HepG2 (cell line): ENCODE data around the gene SMYD5. TPM values are rescaled to one million over a fixed set of nuclear protein-coding genes. Genes with fewer than 3 reads are reported as not detected.

Source experiments
- ATAC-seq: fragments of 200-7000 bp; cut with Tn5 transposase; 3 replicates; pipeline ENCODE4 v1.9.1; 2020; ENCODE audit warnings: mild to moderate bottlenecking, moderate library complexity
- BruUV-seq: library from RNA; stranded (reverse); fragments of 400-500 nt; replicated peaks from 2 replicates; lab custom pipeline; 2021; lab: Mats Ljungman, UMichigan
- CTCF ChIA-PET: fragments of 300-600 bp; formaldehyde crosslinking; extraction: SDS; loops from one replicate; lab custom pipeline; 2021; ENCODE audit warnings: low total read pairs, inconsistent platforms, low intra/inter-chr PET ratio; lab: Yijun Ruan, JAX
- POLR2A ChIA-PET: fragments of 350-600 bp; sonication (Branson Sonifier 250); formaldehyde crosslinking; loops from one replicate; lab custom pipeline; 2020; ENCODE audit warnings: antibody characterized with exemption, inconsistent platforms; lab: Yijun Ruan, JAX
- DNase-seq: peaks from one replicate; pipeline ENCODE4 v3.0.0-alpha.2; 2015; ENCODE audit warnings: low spot score
- FAIRE-seq: peaks from 3 replicates; lab custom pipeline; 2011; peaks lifted over from hg19 to GRCh38; lab: Jason Lieb, UNC
- H2AFZ ChIP-seq: one replicate; pipeline ENCODE4 v1.6.1; 2011; ENCODE audit warnings: low read length, inconsistent platforms
- H3K27ac ChIP-seq: fragments of 300-600 bp; 3 replicates; pipeline ENCODE4 v1.8.0; 2011; ENCODE audit warnings: mixed run types, mild to moderate bottlenecking, mixed read lengths, low read length, inconsistent platforms; ENCODE audit not compliant: insufficient read depth; ENCODE audit errors: extremely low read length
- H3K27me3 ChIP-seq, 2 experiments: fragments of 200-600 bp in 1 of 2; 2 replicates in 1 of 2; 3 replicates in 1 of 2; pipeline versions ENCODE4 v1.6.0 to v1.8.0; 2011; ENCODE audit warnings: low read length in 2 of 2, mild to moderate bottlenecking in 2 of 2, moderate library complexity in 2 of 2, inconsistent platforms in 1 of 2; ENCODE audit not compliant: insufficient read depth in 2 of 2, control insufficient read depth in 1 of 2
- H3K36me3 ChIP-seq, 2 experiments: fragments of 200-600 bp in 1 of 2; replicated peaks in 1 of 2; 2 replicates in 1 of 2; 3 replicates in 1 of 2; pipeline versions ENCODE4 v1.5.1 to v1.8.0; 2011; ENCODE audit warnings: low read length in 2 of 2, inconsistent platforms in 1 of 2; ENCODE audit not compliant: insufficient read depth in 2 of 2, control insufficient read depth in 1 of 2
- H3K4me1 ChIP-seq: 2 replicates; pipeline ENCODE4 v1.5.1; 2012; ENCODE audit warnings: low read length, inconsistent platforms; ENCODE audit not compliant: insufficient read depth
- H3K4me2 ChIP-seq: 2 replicates; pipeline ENCODE4 v1.6.0; 2011; ENCODE audit warnings: low read depth, low read length, inconsistent platforms
- H3K4me3 ChIP-seq, 3 experiments: fragments of 200-600 bp in 1 of 3; sonication (generic), shearing (Covaris generic) in 1 of 3; replicated peaks in 1 of 3; 2 replicates each; pipeline ENCODE4 v1.5.1; 2011 to 2016; ENCODE audit warnings: low read length in 3 of 3, inconsistent platforms in 2 of 3, low read depth in 2 of 3, mild to moderate bottlenecking in 2 of 3, control low read depth in 1 of 3, mixed read lengths in 1 of 3; ENCODE audit not compliant: insufficient read depth in 1 of 3
- H3K79me2 ChIP-seq: one replicate; pipeline ENCODE4 v1.6.1; 2011; ENCODE audit warnings: low read length, inconsistent platforms; ENCODE audit not compliant: insufficient read depth
- H3K9ac ChIP-seq: 2 replicates; pipeline ENCODE4 v1.6.0; 2011; ENCODE audit warnings: mild to moderate bottlenecking, low read depth, low read length, inconsistent platforms; ENCODE audit not compliant: insufficient read depth
- H3K9me3 ChIP-seq: 2 replicates; pipeline ENCODE4 v1.5.1; 2012; ENCODE audit warnings: mild to moderate bottlenecking, low read length
- H4K20me1 ChIP-seq: 2 replicates; pipeline ENCODE4 v1.6.0; 2011; ENCODE audit warnings: inconsistent platforms, mild to moderate bottlenecking, low read length, moderate library complexity; ENCODE audit not compliant: insufficient read depth
- CHD2 ChIP-seq: IDR thresholded peaks from 2 replicates; pipeline ENCODE4 v1.6.1; 2011; ENCODE audit warnings: low read depth, low read length, improper control_type of control experiment
- HMG20A ChIP-seq: IDR thresholded peaks from 2 replicates; pipeline ENCODE4 v1.6.1; 2016; ENCODE audit warnings: borderline replicate concordance
- ISX ChIP-seq: sonication (generic); formaldehyde crosslinking; conservative IDR thresholded peaks from 2 replicates; pipeline ENCODE4 v1.5.0; 2020; ENCODE audit warnings: missing genetic modification reagents
- KDM3A ChIP-seq: IDR thresholded peaks from 2 replicates; pipeline ENCODE4 v1.6.1; 2018; ENCODE audit warnings: low read depth, missing compliant biosample characterization
- NCOA2 ChIP-seq: sonication (generic); formaldehyde crosslinking; IDR thresholded peaks from 2 replicates; pipeline ENCODE4 v1.8.0; 2022; ENCODE audit warnings: inconsistent platforms
- NKX3-1 ChIP-seq: sonication (generic); formaldehyde crosslinking; IDR thresholded peaks from 2 replicates; pipeline ENCODE4 v1.5.0; 2020; ENCODE audit warnings: missing genetic modification reagents
- RXRA ChIP-seq: sonication (generic); formaldehyde crosslinking; IDR thresholded peaks from 2 replicates; pipeline ENCODE4 v1.5.1; 2020; ENCODE audit warnings: missing genetic modification reagents
- SOX5 ChIP-seq: IDR thresholded peaks from 2 replicates; pipeline ENCODE4 v1.6.1; 2016; ENCODE audit warnings: borderline replicate concordance
- SP2 ChIP-seq: sonication (generic); formaldehyde crosslinking; IDR thresholded peaks from 2 replicates; pipeline ENCODE4 v1.5.1; 2020; ENCODE audit warnings: mild to moderate bottlenecking, missing genetic modification reagents
- YY1 ChIP-seq: IDR thresholded peaks from 2 replicates; pipeline ENCODE4 v1.6.1; 2011; ENCODE audit warnings: low read length, low read depth, moderate library complexity, mild to moderate bottlenecking; ENCODE audit not compliant: insufficient read depth, insufficient replicate concordance
- ZFP41 ChIP-seq: sonication (generic); formaldehyde crosslinking; IDR thresholded peaks from 2 replicates; pipeline ENCODE4 v1.4.0; 2020; ENCODE audit warnings: mild to moderate bottlenecking, missing genetic modification reagents, borderline replicate concordance
- ZMAT5 ChIP-seq: sonication (generic); formaldehyde crosslinking; IDR thresholded peaks from 2 replicates; pipeline ENCODE4 v1.5.0; 2020; ENCODE audit warnings: mild to moderate bottlenecking, low read depth, missing genetic modification reagents, borderline replicate concordance
- ZNF333 ChIP-seq: sonication (generic); formaldehyde crosslinking; IDR thresholded peaks from 2 replicates; pipeline ENCODE4 v1.4.0; 2020; ENCODE audit warnings: mild to moderate bottlenecking, missing genetic modification reagents, borderline replicate concordance
- ZNF33A ChIP-seq: sonication (generic); formaldehyde crosslinking; IDR thresholded peaks from 2 replicates; pipeline ENCODE4 v1.5.1; 2020; ENCODE audit warnings: missing genetic modification reagents, mild to moderate bottlenecking, moderate library complexity, borderline replicate concordance
- ZNF362 ChIP-seq: sonication (generic); formaldehyde crosslinking; IDR thresholded peaks from 2 replicates; pipeline ENCODE4 v1.4.0; 2020; ENCODE audit warnings: missing genetic modification reagents, mild to moderate bottlenecking, borderline replicate concordance
- ZNF644 ChIP-seq: IDR thresholded peaks from 2 replicates; pipeline ENCODE4 v1.6.1; 2016; ENCODE audit warnings: low read depth
- ZNF691 ChIP-seq: sonication (generic); formaldehyde crosslinking; IDR thresholded peaks from 2 replicates; pipeline ENCODE4 v1.4.0; 2020; ENCODE audit warnings: missing genetic modification reagents, low read depth, mild to moderate bottlenecking, borderline replicate concordance
- ZNF788 ChIP-seq: sonication (generic); formaldehyde crosslinking; IDR thresholded peaks from 2 replicates; pipeline ENCODE4 v1.5.0; 2020; ENCODE audit warnings: mild to moderate bottlenecking, missing genetic modification reagents, borderline replicate concordance
- ZNF883 ChIP-seq: sonication (generic); formaldehyde crosslinking; IDR thresholded peaks from 2 replicates; pipeline ENCODE4 v1.5.1; 2020; ENCODE audit warnings: mild to moderate bottlenecking, missing genetic modification reagents; ENCODE audit errors: not compliant biosample characterization
- WGBS: methylation state at CpG from one replicate; pipeline ENCODE4 v1.1.6; 2017; ENCODE audit warnings: low lambda C conversion rate; 5-methylcytosine and 5-hydroxymethylcytosine counted together
- in situ Hi-C: cut with HindIII; loops from 2 replicates; pipeline ENCODE4 v1.10.0; 2017; ENCODE audit warnings: low pct_unique_long_range_greater_than_20kb; ENCODE audit not compliant: extremely low pct_ligation_motif_present
- intact Hi-C: fragments of 100-400 bp; cut with micrococcal nuclease; formaldehyde crosslinking; loops from one replicate; pipeline ENCODE4 v1.10.0; 2022; ENCODE audit not compliant: unreplicated experiment
- polyA plus RNA-seq, 8 experiments: library from polyadenylated mRNA; depleted of rRNA in 3 of 8; stranded (reverse) in 7 of 8; unstranded in 1 of 8; fragments of >200 nt; fragmentation: Illumina TruSeq in 4 of 8; extraction: Trizol in 4 of 8; gene quantifications; 2 replicates each; pipeline versions ENCODE4 v1.2.1 to v1.2.3, GENCODE V29; 2011 to 2016; ENCODE audit warnings: low read depth in 4 of 8, missing spikeins in 1 of 8, mixed read lengths in 1 of 8; ENCODE audit not compliant: insufficient read depth in 1 of 8
- total RNA-seq, 5 experiments: library from RNA; depleted of rRNA; stranded (reverse); fragments of >200 nt; fragmentation: Illumina TruSeq; extraction: Trizol; gene quantifications; 2 replicates each; pipeline ENCODE4 v1.2.3, GENCODE V29; 2016; ENCODE audit warnings: low read depth in 1 of 5

SMYD5 gene
- total and polyA plus RNA-seq, 2 of the 13 experiments (the other 11 are each of a cell fraction or from before 2014, with no cell fraction given), result 55.8 to 70.4 TPM

- TF ChIP-seq ZNF362 (CRISPR knock-in tag) (no peak), ZFP41 (CRISPR knock-in tag) (no peak), ZNF788 (CRISPR knock-in tag) (no peak), SP2 (no peak), RXRA (CRISPR knock-in tag) (0 out of 2 replicates have a peak, but pooled peaks have one; percentile 49), HMG20A (no peak)
Measured at GRCh38 chr2:73202156-73203054, 11.6 kb upstream of the SMYD5 start, which contains the start of gene NOTO (continued).

- peaks cover 0 to 8% of the 10 kb centered on the region in 2 experiments; a peak in 1 of 5 replicates for H3K27me3 ChIP-seq
- H3K79me2 ChIP-seq, result no peaks in the 10 kb centered on the region
- H4K20me1 ChIP-seq, result no peaks in the 10 kb centered on the region
- POLR2A ChIA-PET, result interaction anchor here (1.8 kb wide), 1 partner anchor 10 kb away, joined by 9 read pairs; the partner anchor contains the start of gene SMYD5
- H3K4me3 ChIP-seq, result no peak overlapping the region
- 82% methylated on average over 44 of the region's 44 CpGs for WGBS
- no peak for TF ChIP-seq ISX (CRISPR knock-in tag)
- no peak for TF ChIP-seq NCOA2 (CRISPR knock-in tag)
- TF ChIP-seq YY1, result no peak
- TF ChIP-seq ZNF691 (CRISPR knock-in tag), result no peak
- no peak for TF ChIP-seq CHD2
- no peak for TF ChIP-seq KDM3A
- no peak for TF ChIP-seq ZNF33A
- no peak for TF ChIP-seq SOX5 (CRISPR knock-in tag)
- no peak for TF ChIP-seq ZNF883 (CRISPR knock-in tag)
- no peak for TF ChIP-seq ZMAT5
- TF ChIP-seq ZNF333 (CRISPR knock-in tag), result no peak
- no peak for TF ChIP-seq NKX3-1 (CRISPR knock-in tag)
- no peak for TF ChIP-seq ZNF644 (CRISPR knock-in tag)
- H3K27ac ChIP-seq, result no peak overlapping the region
- BruUV-seq, result no TSS peak
- no peak for FAIRE-seq
- ATAC-seq, result peak; percentile 11; the same call in 2 of the 3 replicates
- peaks cover 45% of the 10 kb centered on the region for H3K4me1 ChIP-seq
- CTCF ChIA-PET, result no interaction called here
- intact Hi-C loops, result no loop called here
- no peaks in the 10 kb centered on the region for H3K9me3 ChIP-seq
- H3K9ac ChIP-seq, result no peak overlapping the region
- no peak for DNase-seq
- in situ Hi-C loops, result no loop called here
- no peak overlapping the region for H2AFZ ChIP-seq
- H3K4me2 ChIP-seq, result no peak overlapping the region
- no peaks in the 10 kb centered on the region for H3K36me3 ChIP-seq
Measured at GRCh38 chr2:73203055-73203681, 10.9 kb upstream of the SMYD5 start.
